ENCODE results near the gene COBLL1. TPM values are rescaled to one million over a fixed set of nuclear protein-coding genes. Genes with fewer than 3 reads are reported as not detected.

The COBLL1 gene
- total RNA-seq, 1 experiment from 2014 or later: 5.9 TPM

GRCh38 chr2:164755952-164756351 lies 85.7 kb downstream of the COBLL1 start:
- no peak overlapping the region for H3K18ac ChIP-seq (ENCODE audit: insufficient read length, low read depth, low read length)
- H3K79me2 ChIP-seq (ENCODE audit: insufficient read depth, low read length): no peaks in the 10 kb centered on the region
- no peak overlapping the region for H3K4me3 Mint-ChIP-seq
- H3K14ac ChIP-seq (ENCODE audit: insufficient read depth, low read length): no peak overlapping the region
- no peak overlapping the region for H2BK15ac ChIP-seq (ENCODE audit: low read depth, low read length)
- H4K20me1 ChIP-seq (ENCODE audit: control insufficient read depth, insufficient read depth, insufficient read length): no peaks in the 10 kb centered on the region
- no peak overlapping the region for H4K5ac ChIP-seq (ENCODE audit: insufficient read length, low read depth, low read length)
- no peak overlapping the region for H4K91ac ChIP-seq (ENCODE audit: insufficient read length, low read depth, low read length)
- no peak overlapping the region for H2AFZ ChIP-seq (ENCODE audit: low read length)
- no peaks in the 10 kb centered on the region for H3K9me3 Mint-ChIP-seq
- no peak overlapping the region for H3K4ac ChIP-seq (ENCODE audit: low read depth, low read length)
- no peak overlapping the region for H2BK5ac ChIP-seq (ENCODE audit: insufficient read length, low read length)
- no peak overlapping the region for H2BK20ac ChIP-seq (ENCODE audit: low read depth, low read length, poor library complexity, severe bottlenecking)
- no peaks in the 10 kb centered on the region for H3K4me1 Mint-ChIP-seq
- no peaks in the 10 kb centered on the region; a peak in 1 of 7 replicates for H3K36me3 Mint-ChIP-seq (ENCODE audit: insufficient read depth in 1 of 3, low read depth in 3 of 3)
- no peak overlapping the region for H3T11ph ChIP-seq (ENCODE audit: low read length)
- H3K9me3 ChIP-seq (ENCODE audit: control insufficient read depth, low read depth, low read length): no peaks in the 10 kb centered on the region
- no peak overlapping the region for H3K56ac ChIP-seq (ENCODE audit: insufficient read length, low read depth, low read length)
- no peaks in the 10 kb centered on the region for H3K4me1 ChIP-seq (ENCODE audit: insufficient read depth, low read length)
- no peak overlapping the region for H3K27ac ChIP-seq (ENCODE audit: insufficient read length, low read depth, low read length)
- no peaks in the 10 kb centered on the region for H3K27me3 ChIP-seq (ENCODE audit: insufficient read depth, low read length)
- TF ChIP-seq CTCF (conservative IDR thresholded peaks at IDR 0.05): no peak
- no peak overlapping the region for H2AK5ac ChIP-seq (ENCODE audit: insufficient read length, low read length)
- H4K8ac ChIP-seq (replicated peaks; ENCODE audit: insufficient read length, low read depth, low read length): no peak overlapping the region
- H3K27ac Mint-ChIP-seq: no peak overlapping the region
- H3K9ac ChIP-seq (ENCODE audit: extremely low read depth, insufficient read length, low read length): no peak overlapping the region
- no CpG with 5 or more reads among the region's 2 CpGs for whole genome bisulfite sequencing (ENCODE audit: extremely low coverage, insufficient read length, low lambda C conversion rate)
- no peak for DNase-seq
- H3K23ac ChIP-seq (ENCODE audit: insufficient read length, low read depth, low read length): no peak overlapping the region
- no peaks in the 10 kb centered on the region for H3K79me1 ChIP-seq (ENCODE audit: insufficient read depth, low read depth, low read length, poor library complexity, severe bottlenecking)
- no peak overlapping the region for H2BK120ac ChIP-seq (ENCODE audit: low read depth, low read length, poor library complexity, severe bottlenecking)
- no peak overlapping the region for H2BK12ac ChIP-seq (ENCODE audit: insufficient read length, low read depth, low read length)
- H3K4me2 ChIP-seq (ENCODE audit: insufficient read depth, insufficient read length, low read length): no peak overlapping the region
- H3K23me2 ChIP-seq (ENCODE audit: insufficient read length, low read depth, low read length, poor library complexity, severe bottlenecking): no peaks in the 10 kb centered on the region
- H3K27me3 Mint-ChIP-seq (ENCODE audit: low read depth): no peaks in the 10 kb centered on the region
